Left forelimb (tissue), 1 donor: ENCODE data around the gene CALCOCO2.
A peak's percentile ranks its signal among the peaks of the same experiment; 100 is the strongest.
"Not testable (repeated sequence)": the region's sequence is repeated elsewhere in the genome, so short reads cannot be mapped to it uniquely, and the experiment has no call there.

Source experiments
- DNase-seq: peaks from one replicate; pipeline ENCODE4 v3.0.0-alpha.2; 2018; ENCODE audit warnings: low spot score

The CALCOCO2 gene

GRCh38 chr17:48830840-48831548 lies at the start of gene CALCOCO2:
CALCOCO2 (plus strand) TSS chr17:48831035; CDS start chr17:48841708, 10,673 bp downstream.
- peak; percentile 91 for DNase-seq

- DNase-seq, result no peak
Observed at GRCh38 chr17:48787828-48788227, 43.0 kb upstream of the CALCOCO2 start.

GRCh38 chr17:48790607-48791127 lies 40.2 kb upstream of the CALCOCO2 start:
- DNase-seq, result no peak

- DNase-seq, result no peak
Observed at GRCh38 chr17:48791128-48792032, 39.5 kb upstream of the CALCOCO2 start.

- DNase-seq, result no peak
Observed at GRCh38 chr17:48792033-48792798, 38.6 kb upstream of the CALCOCO2 start.

GRCh38 chr17:48795444-48796162 lies 35.2 kb upstream of the CALCOCO2 start:
- no peak for DNase-seq

- DNase-seq, result not testable (repeated sequence)
Observed at GRCh38 chr17:48796163-48796522, 34.7 kb upstream of the CALCOCO2 start.

GRCh38 chr17:48799069-48799723 lies 31.6 kb upstream of the CALCOCO2 start:
- DNase-seq, result no peak

GRCh38 chr17:48800626-48801217 lies 30.1 kb upstream of the CALCOCO2 start:
- DNase-seq, result no peak

- no peak for DNase-seq
Observed at GRCh38 chr17:48804936-48805411, 25.9 kb upstream of the CALCOCO2 start.

- DNase-seq, result no peak
Observed at GRCh38 chr17:48809182-48809581, 21.7 kb upstream of the CALCOCO2 start.

GRCh38 chr17:48812001-48812400 lies 18.8 kb upstream of the CALCOCO2 start:
- DNase-seq, result no peak

- DNase-seq, result no peak
Observed at GRCh38 chr17:48814504-48814903, 16.3 kb upstream of the CALCOCO2 start.

GRCh38 chr17:48815311-48815710 lies 15.5 kb upstream of the CALCOCO2 start:
- DNase-seq, result no peak

- DNase-seq, result no peak
Observed at GRCh38 chr17:48816438-48816773, 14.4 kb upstream of the CALCOCO2 start.

- peak; percentile 77 for DNase-seq
Observed at GRCh38 chr17:48816774-48817590, 13.9 kb upstream of the CALCOCO2 start, which contains the start of gene TTLL6. TTLL6 (minus strand) TSS chr17:48817229; CDS start chr17:48817072, 157 bp downstream.

- no peak for DNase-seq
Observed at GRCh38 chr17:48818361-48818841, 12.4 kb upstream of the CALCOCO2 start.

GRCh38 chr17:48819466-48819865 lies 11.4 kb upstream of the CALCOCO2 start:
- DNase-seq, result no peak

GRCh38 chr17:48820936-48821335 lies 9.9 kb upstream of the CALCOCO2 start:
- DNase-seq, result not testable (repeated sequence)
